CD4-positive, alpha-beta T cell treated with Interleukin-6 for 4 hours (primary cell): Measurements from ENCODE around the gene AP3D1.

ENCODE experiments used
- DNase-seq: peaks from one replicate; pipeline ENCODE4 v3.0.0-alpha.2; 2020; ENCODE audit warnings: mixed read lengths

AP3D1 gene

DNA sequence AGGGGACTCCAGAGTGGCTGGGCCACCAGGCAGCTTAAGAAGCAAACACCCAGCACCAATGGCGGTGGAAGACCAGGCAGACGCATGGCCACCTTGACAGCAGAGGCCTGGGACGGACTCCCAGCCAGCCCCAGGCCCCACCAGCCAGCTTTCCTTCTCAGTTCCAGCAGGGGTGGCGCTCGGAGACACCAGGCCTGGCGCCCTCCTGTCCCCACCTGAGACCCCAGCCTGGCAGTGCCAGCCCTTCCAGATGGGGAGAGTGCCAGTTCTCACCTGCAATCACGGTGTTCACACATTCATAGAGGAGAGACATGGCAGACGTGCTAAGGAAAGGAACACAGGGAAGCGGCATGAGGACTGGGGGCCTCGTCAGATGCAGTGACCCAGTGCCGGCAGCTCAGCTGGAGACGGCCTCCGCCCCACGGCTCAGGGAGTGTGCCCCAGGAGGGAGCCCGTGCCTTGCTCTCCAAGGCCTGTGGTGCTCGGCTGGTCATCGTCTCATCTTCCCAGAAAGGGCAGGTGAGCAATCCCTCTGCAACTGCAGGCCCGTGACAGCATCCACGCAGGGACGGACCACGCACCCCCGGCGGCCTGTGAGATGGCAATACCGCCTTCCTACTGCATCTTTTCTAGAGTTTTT is 24.4 kb downstream of the AP3D1 start:
- DNase-seq, result no peak

DNA sequence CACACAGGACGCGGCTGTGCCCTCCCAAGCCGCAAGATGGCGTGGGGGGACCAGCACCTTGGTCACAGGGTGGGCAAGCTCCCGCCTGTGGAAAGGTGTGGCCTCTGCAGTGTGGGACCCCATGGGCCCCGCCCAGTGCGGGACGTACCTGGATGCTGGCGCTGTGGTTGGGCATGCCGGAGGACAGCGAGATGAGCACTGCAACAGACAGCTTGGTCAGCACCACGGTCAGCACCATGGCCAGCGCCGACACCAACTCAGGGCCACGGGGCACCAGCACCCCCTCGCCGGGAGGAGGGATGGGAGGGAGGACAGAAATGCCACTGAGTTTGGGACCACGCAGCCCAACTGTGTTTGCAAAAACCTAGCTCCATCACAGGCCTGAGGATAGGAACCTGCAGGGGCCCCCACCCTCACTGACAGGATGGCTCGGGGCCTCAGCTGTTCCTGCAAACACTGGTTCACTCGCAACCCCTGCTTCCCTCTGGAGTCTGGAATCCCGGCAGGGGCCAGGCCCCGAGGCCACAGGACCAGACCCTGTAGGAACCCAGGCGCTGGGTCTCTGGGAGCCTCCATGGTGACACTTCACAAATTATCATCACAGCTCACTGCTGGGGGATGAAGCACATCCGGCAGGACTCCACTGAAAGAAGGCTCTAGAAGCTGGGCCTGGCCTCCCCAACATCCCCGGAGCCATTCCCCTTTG is 27.5 kb downstream of the AP3D1 start:
- DNase-seq, result peak; percentile 23

DNA sequence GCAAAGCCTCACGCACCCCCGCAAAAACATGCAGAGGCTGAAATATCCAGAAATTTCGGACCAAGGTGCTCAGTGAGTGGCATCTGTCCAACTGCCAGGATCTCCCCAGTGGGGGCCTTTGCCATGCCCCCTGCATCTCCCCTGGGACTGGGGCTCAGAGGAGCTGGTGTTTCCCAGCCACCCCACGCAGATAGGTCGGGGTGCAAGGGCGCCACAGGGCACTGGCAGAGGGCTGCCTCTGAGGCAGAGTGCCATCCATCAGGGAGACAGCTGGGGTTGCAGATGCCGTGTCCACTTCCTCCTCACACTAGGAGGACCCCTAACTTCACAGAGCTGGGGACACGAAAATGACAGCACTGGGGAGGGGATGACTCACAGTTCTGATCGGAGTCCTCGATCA is 28.4 kb downstream of the AP3D1 start:
- no peak for DNase-seq

DNA sequence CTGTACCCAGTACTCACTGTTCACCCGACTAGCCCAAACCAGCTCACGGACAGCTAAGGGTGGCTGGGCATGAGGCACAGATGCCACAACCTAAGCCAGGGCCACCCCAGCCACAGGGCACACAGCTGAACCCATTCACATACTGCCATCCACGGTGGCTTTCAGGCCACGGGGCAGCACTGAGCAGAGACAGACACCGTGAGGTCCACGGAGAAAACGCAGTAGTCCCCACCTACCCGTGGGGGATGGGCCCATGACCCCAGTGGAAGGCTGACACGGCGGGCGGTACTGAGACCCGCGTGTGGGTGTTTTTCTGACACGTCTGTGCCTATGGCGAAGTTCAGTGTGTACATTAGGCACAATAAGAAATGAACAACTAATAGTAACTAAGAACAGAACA is 29.1 kb downstream of the AP3D1 start:
- no peak for DNase-seq

DNA sequence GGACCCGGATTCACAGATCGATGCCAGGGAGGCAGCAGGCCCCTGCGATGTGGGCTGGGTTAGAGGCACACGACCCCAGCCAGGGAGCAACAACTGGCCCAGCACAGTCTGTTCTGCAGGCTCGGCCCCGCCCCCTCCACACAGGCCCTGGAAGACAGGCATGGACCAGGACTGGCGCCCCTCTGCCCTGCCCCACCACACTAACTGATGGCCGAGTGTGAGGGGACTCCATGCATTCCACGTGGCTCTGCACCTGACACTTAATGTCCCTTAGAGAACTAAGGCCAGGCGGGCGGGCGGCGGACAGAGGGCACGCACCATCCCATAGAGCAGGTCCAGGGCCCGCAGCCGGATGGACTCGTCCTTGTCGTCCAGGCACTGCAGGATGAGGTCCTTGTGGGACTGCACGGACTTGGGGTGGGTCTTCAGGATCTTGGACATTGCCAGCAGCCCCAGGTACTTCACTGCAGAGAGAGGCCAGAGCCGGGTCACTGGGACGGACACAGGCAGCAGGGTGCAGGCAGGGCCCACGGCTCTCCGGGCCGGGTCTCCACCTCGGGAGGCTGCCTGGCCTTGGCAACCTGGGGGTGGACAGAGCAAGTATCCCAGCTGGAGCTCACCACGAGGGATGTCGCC is 29.8 kb downstream of the AP3D1 start:
- DNase-seq, result no peak

DNA sequence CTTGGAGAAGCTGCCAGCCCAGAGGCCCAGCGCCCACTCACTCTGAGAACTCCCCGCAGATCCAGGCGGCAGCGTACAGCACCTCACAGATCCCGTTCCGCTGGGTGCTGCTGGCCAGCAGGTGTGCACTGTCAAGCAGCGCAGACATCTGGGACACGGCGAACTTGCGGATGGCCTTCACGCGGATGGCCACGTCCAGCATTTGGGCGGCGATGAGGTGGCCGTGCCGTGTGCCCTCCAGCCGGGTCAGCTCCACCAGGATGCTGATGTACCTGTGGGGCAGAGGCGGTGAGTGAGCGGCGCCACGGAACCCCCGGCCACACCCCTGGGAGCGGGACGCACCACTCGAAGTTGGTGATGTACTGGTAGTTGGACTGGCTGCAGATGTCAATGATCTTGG is 30.5 kb downstream of the AP3D1 start:
- no peak for DNase-seq

DNA sequence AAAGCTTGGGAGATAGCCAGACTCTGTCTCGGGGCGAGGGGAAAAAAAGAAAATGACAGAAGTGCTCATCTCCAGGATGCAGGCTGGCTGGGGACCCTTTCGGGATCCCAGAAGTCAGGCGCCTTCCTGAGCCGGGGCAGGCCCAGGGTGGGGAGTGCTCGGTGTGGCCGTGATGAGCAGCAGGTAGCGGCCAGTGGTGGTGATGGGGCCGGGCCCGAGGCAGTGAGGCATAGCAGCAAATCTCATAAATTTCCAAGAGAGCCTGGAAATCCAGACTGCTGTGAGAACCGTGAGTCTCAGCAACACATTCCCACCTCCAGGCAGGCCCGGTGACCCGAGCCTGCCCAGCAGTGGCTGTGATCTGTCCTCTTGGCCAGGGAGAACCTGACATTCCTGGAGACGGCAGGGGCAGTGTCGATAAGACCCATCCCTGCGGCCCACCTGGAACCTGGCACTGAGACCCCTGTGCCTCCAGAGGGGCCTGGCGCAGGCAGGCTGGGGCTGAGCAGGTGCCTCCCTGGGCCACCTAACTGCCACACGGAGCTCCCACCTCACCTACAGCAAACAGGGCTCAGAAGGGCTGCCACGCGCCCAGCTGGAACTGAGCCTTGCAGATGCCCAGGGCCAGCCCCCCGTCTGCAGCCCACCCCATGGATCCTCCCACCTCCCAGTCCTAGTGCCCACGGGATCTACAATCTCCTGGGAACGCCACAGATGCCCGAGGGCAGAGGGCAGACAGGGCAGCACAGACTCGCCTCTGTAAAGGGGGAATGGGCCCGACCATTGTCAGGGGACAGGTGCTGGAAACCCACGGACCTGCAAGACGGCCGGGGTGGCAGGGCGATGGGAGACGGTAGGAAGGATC is 31.2 kb downstream of the AP3D1 start:
- DNase-seq, result no peak

DNA sequence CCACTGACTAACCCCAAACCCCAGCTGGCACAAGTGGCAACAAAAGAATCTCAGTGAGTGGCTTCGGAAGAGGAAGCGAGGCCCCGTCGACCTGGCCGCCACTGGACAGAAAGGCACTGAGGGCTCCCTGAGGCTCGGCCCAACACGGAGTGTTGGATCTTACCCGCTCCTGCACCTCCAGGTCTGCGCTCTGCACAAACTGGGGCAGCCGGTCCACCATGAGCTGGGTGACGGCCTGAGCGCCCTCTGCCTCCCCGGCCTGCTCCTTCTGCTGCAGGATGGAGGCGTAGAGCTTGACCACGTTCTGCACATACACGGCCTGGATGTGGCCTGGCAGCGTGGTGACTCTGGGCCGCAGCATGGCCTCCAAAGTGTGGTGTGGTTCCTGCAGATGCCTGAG is 32.9 kb downstream of the AP3D1 start:
- DNase-seq, result no peak

DNA sequence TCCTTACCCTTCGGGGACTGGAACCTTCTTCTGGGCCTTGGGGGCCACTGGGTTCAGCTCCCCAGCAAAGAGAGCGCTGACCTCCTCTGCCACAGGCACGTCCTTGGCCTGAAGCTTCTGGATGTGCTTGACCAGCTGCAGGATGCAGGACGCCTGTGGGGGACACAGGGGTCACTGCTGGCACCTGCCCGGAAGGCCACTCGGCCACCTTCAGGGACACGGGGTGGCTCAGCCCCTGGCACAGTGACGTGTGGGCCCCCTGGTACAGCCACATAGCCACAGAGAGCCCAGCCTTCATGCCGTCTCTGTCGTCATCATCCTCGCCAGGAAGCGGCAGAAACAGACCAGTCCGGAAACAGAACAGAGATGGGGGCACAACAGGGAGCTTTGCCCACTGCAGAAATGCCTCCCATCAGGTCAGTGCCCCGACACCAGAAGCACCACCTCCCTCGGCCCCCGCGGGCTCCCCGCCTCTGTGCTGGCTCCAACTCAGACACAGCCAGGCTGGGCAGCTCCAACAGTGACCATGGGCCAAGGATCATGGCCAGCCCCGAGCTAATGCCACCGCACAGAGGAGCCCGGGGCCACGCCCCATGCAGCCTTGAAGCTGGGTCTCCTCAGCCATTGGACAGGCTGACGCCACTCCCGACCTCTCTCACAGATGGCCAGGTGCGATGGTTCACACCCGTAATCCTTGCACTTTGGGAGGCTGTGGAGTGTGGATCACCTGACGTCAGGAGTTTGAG is 34.0 kb downstream of the AP3D1 start:
- no peak for DNase-seq

DNA sequence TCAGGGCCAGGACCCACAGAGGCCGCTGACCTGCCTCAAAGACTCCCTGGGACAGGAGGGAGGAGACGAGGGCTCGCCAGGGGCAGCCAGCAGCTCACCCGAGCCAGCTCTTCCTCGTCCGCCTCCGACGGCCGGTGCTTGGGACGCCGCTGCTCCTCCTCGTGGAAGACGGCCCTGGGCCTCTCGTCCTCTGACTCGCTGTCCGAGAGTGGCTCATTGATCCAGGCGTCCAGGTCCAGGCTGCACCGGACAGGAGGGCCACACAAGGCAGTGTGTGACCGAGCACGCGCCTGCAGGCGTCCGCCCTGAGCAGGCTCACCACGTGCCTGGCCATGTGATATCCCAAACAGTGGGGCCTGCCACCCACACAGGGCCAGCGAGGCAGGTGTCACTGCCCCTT is 34.9 kb downstream of the AP3D1 start:
- DNase-seq, result no peak

DNA sequence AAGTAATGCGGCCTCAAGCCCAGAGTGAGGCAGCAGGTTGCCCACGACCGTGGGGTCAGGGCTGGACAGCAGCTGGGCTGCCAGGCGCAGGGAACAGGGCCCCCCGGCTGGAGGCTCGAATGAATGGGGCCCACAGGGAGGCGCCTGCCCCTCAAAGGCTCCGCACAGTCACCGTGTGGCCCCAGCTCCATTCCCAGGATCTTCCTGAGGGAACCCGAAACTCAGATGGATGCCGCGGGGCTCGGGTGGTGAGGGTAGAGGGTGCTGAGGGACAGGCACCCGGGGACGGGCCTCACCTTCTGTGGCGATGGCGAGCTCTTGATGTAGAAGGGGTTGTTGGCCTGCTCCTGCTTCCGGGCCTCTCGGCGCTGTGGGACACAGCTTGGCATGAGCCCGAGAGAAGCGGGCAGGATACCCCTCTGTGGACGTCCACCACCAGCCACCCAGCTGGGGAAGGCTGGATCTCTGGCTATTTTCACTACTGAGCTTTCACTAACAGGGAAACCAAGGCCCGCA is 35.4 kb downstream of the AP3D1 start:
- DNase-seq, result no peak

DNA sequence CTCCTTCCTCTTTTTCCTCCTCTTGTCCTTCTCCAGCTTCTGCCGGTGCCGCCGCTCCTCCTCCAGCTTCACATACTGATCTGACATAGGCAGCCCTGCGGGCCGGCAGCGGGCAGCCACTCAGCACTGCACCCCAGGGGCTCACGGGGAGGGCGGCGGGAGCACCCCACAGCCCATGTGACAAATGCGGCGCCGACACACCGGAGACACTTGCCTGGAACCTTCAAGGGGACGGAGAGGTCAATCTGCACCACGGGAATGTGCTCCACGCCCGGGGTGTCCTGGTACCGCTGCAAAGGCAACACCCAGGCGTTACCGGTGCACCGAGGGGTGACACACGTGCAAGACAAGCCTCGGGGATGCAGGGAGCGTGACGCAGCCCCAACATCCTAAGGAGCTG is 36.0 kb downstream of the AP3D1 start:
- no peak for DNase-seq

DNA sequence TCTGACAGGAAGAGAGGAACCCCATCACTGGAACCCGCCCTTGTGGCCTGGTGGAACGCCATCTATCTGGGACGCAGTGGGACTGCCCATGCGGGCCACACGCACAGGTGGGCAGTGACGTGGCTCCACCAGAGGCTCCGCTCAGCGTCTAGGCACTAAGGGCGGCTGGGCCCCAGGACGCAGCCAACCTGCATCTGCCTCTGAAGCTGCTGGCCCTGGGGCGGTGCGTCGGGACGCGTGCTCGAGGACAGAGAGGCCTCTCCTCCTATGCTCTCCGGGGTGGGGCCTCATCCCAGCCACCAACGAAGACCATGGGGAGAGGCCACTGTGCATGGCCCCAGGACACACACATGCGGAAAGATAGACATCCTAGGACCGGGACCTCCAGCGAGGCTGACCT is 36.5 kb downstream of the AP3D1 start:
- DNase-seq, result no peak

DNA sequence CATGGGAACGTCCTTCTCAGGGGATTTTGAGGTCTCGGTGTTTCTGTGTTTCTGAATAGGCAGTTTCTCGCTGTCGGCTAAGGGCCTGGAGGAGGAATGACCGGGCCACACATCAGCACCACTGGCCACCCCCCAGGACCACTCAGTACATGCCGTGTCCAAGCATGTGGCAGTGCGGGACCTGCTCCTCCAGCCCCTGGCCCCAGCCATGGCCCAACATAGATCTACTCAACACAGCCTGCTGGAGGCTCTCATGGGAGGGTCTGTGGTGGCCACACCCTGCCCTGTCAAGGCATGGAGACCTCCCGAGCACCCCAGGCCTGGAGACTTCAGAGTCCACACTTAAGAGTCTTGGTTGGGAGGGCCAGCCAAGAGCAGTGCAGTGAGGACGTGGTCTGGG is 37.1 kb downstream of the AP3D1 start:
- DNase-seq, result no peak

DNA sequence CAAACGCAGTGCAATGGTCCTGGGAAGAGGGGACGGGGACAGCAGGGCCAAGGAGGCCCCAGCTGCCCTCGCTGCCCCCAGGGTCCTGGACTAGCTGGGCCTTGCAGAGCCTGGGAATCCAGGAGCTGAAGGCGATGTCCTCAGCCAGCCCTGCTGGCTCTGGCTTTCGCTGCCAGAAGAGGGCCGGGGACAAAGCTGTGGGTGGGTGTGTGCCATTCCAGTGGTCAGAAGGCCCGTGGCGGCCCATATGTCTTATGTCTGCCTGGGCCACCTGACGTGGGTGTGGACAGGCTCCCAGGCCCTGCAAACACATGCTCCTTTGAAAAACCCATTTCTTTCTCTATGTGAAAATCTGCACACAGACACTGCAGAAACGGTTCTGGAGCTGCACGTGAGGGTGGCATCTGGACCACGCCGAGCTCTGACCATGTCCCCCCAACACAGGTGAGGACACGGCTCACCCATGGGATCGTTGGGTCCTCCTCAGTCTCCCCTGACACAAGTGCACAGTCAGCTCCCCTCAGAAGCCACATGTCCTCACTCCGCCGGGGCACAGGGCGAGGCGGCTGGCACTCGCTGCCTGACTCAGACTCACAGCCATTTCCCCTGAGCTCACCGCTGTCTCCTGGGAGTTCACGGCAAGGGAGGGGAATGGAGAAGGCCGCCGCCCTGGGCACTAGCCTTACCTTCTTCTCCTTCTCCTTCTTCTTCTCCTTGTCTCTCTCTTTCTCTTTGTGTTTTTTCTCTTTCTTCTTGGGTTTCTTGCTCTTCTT is 37.7 kb downstream of the AP3D1 start:
- DNase-seq, result no peak

DNA sequence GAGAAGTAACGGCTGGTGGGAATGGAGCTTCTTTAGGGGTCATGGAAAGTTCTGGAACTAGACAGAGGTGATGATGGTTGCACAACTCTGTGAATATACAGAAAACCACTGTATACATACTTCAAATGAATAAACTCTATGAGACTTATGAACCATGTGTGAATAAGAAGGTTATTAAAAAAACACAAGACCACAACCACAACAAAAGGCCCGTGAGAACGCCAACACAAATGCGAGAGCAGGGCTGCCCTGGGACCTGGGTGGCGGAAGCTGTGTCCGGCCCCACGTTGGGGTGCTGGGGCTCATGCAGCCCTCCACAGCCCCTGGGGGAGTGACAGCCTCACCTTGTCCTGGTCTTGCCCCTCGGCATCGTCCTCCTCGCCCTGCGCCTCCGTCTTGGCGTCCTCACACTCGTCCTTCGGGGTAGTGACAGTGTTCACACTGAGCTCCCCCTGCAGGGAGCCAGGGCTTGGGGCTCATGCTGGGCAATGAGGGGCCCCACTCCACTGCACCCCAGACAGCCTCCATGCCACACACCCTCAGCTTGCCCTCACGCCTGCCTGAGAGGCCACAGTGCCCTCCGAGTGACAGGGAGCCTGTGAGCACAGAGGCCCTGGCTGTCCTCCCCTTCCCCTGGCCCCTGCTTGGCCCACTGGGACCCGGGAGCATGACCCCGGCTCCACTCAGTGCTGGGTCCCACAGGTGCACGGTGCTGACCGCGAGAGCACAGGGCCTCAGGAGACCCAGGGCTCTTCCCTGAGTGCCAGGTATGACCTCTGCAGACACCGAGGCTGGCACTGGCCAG is 38.6 kb downstream of the AP3D1 start:
- DNase-seq, result no peak

DNA sequence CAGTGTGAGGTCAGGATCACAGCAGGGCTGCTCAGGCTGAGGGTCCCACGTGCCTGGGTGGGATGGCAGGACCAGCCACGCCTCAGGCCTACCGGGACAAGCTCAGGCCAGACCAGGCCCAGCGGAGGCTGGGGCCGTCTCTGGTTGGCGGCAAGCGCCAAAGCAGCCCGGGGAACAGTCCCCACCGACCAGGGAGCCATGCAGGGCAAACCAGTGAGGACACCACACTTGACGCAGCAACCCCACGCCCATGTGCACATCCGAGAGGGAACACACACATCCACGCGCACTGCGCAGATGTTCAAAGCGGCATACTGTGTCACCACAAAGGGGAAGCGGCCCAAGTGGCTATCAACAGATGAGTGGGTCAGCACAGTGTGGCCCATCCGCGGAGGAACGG is 39.5 kb downstream of the AP3D1 start:
- no peak for DNase-seq

DNA sequence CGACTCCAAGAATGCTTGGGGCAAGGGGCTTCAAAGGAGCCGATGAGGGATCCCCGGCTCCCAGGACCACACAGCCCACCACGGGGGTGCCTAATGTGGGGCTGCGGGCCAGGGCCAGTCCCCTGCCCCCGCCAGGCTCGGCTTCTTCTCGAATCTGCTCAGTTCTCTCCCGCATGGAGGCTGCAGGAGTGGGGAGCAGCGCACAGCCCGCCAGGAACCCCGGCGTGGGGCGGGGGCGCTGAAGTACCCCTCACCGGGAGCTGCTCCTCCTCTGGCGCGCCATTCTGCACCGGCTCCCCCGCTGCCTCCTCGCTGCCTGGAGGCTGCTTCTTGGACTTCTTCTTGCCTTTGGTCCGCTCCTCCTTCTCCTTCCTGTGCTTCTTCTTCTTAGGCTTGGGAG is 39.9 kb downstream of the AP3D1 start:
- DNase-seq, result no peak

DNA sequence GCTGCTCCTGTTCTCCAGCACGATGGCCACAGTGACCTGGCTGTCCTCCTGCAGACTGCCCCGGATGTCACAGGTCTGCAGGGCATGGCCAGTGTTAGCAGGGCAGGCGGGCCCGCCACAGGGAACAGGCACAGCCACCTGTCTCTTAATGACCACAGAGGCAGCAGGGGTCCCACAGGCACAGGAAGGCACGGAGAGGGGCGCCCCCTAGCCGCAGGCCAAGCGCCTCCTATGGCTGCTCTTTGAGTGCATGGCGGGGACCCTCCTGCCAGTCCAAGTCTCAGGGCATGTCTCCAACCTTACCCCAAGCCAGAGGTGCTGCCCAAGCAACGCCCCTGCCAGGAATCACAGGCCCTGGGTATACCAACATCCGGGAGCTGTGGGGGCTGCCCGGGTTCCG is 40.5 kb downstream of the AP3D1 start:
- peak; percentile 16 for DNase-seq

DNA sequence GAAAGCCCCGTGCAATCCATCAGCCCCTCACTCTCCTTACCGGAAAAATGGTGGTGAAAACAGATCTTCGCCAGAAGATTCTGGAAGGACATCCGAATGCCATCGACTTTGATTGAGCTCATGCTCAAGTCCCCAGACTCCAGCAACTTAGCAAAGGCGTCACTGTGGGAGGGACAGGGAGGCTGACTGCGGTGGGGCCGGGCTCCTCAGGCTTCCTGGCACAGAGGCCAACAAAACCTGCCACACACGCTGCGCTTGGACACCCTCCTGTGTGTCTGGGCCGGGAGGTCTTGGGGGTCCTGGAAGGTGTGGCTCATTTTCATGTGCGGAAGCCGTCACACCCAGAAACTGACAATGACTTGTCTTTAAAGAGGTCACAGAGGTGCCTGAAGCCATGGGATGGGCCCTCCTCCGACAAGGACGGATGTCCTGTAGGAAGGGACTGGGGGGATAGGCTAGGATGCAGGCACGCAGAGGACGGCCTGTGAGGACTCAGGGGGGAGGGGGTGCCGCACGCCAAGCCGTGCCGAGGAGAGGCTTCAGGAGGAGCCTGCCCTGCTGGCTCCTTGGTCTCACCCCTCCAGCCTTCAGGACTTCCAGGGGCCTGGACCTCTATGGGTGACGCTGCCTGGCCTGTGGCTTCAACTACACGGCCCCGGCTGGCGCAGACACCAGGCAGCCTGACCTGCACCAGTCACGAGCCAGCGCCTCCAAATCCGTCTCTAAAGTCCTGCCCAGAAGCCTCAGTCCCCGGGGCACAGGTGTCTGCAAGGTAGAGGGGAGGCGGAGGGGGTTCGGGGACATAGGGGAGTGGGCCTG is 42.1 kb downstream of the AP3D1 start:
- DNase-seq, result no peak
